Upper lobe of left lung (tissue), 4 donors: ENCODE measurements around the gene NSUN7.

Experiments
- POLR2A ChIP-seq, 4 donors: fragments of 450-650 bp; IDR thresholded peaks; one replicate each; pipeline ENCODE4 v1.5.1; 2016 to 2017; ENCODE audit warnings: antibody characterized with exemption in 4 of 4, mild to moderate bottlenecking in 2 of 4
- POLR2AphosphoS5 ChIP-seq, 2 donors: sonication (generic); formaldehyde crosslinking; IDR thresholded peaks; one replicate each; pipeline ENCODE4 v1.5.1; 2017; ENCODE audit warnings: antibody characterized with exemption in 2 of 2
- TF ChIP-seq, protein P1 (sequence below), 6 experiments: fragments of 450-650 bp in 4 of 6; fragments of 200-600 bp in 2 of 6; sonication (generic) in 2 of 6; IDR thresholded peaks; one replicate each; pipeline ENCODE4 v1.5.1; 2016 to 2019; ENCODE audit warnings: antibody characterized with exemption in 6 of 6

DNA sequence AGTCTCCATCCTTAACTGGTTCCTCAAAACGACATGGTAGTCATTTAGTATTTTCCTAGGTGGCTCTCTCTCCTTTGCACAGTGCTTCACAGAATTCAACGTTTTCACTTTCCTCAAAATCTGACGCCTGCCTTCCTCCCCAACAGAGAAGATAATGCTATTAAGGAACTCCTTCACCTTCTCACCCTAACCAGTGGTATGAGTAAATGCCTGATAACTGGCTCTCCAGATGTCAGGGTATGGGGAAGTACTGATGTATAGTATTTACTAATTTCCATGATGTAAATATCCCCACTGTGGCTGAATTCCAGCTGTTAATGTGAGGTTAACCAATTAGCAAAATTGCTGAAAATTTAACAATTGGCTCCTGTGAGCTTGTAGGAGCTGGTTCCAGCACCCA lies 28.8 kb upstream of the NSUN7 start:
- TF ChIP-seq POLR2A (IDR thresholded peaks at IDR 0.05) (no peak), POLR2AphosphoS5 (IDR thresholded peaks at IDR 0.05) (no peak)
- TF ChIP-seq, protein P1, sequence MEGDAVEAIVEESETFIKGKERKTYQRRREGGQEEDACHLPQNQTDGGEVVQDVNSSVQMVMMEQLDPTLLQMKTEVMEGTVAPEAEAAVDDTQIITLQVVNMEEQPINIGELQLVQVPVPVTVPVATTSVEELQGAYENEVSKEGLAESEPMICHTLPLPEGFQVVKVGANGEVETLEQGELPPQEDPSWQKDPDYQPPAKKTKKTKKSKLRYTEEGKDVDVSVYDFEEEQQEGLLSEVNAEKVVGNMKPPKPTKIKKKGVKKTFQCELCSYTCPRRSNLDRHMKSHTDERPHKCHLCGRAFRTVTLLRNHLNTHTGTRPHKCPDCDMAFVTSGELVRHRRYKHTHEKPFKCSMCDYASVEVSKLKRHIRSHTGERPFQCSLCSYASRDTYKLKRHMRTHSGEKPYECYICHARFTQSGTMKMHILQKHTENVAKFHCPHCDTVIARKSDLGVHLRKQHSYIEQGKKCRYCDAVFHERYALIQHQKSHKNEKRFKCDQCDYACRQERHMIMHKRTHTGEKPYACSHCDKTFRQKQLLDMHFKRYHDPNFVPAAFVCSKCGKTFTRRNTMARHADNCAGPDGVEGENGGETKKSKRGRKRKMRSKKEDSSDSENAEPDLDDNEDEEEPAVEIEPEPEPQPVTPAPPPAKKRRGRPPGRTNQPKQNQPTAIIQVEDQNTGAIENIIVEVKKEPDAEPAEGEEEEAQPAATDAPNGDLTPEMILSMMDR (IDR thresholded peaks at IDR 0.05), result no peak
